ENCODE data around the gene PRKCA.

The PRKCA gene

GRCh38 chr17:66411520-66411919 lies 109.1 kb downstream of the PRKCA start:
- TF ChIP-seq, protein P1, sequence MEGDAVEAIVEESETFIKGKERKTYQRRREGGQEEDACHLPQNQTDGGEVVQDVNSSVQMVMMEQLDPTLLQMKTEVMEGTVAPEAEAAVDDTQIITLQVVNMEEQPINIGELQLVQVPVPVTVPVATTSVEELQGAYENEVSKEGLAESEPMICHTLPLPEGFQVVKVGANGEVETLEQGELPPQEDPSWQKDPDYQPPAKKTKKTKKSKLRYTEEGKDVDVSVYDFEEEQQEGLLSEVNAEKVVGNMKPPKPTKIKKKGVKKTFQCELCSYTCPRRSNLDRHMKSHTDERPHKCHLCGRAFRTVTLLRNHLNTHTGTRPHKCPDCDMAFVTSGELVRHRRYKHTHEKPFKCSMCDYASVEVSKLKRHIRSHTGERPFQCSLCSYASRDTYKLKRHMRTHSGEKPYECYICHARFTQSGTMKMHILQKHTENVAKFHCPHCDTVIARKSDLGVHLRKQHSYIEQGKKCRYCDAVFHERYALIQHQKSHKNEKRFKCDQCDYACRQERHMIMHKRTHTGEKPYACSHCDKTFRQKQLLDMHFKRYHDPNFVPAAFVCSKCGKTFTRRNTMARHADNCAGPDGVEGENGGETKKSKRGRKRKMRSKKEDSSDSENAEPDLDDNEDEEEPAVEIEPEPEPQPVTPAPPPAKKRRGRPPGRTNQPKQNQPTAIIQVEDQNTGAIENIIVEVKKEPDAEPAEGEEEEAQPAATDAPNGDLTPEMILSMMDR (IDR thresholded peaks at IDR 0.05; ENCODE audit: low read depth, low read length) = no peak

GRCh38 chr17:66412857-66413558 lies 110.6 kb downstream of the PRKCA start:
- TF ChIP-seq, protein P1 (IDR thresholded peaks at IDR 0.05; ENCODE audit: low read depth, low read length) = no peak
- no peak overlapping the region for H3K4me3 ChIP-seq (ENCODE audit: low read depth, low read length)

More at GRCh38 chr17:66411520-66411919, 109.1 kb downstream of the PRKCA start:
- no peak overlapping the region for H3K4me3 ChIP-seq (ENCODE audit: low read depth, low read length)

DNA sequence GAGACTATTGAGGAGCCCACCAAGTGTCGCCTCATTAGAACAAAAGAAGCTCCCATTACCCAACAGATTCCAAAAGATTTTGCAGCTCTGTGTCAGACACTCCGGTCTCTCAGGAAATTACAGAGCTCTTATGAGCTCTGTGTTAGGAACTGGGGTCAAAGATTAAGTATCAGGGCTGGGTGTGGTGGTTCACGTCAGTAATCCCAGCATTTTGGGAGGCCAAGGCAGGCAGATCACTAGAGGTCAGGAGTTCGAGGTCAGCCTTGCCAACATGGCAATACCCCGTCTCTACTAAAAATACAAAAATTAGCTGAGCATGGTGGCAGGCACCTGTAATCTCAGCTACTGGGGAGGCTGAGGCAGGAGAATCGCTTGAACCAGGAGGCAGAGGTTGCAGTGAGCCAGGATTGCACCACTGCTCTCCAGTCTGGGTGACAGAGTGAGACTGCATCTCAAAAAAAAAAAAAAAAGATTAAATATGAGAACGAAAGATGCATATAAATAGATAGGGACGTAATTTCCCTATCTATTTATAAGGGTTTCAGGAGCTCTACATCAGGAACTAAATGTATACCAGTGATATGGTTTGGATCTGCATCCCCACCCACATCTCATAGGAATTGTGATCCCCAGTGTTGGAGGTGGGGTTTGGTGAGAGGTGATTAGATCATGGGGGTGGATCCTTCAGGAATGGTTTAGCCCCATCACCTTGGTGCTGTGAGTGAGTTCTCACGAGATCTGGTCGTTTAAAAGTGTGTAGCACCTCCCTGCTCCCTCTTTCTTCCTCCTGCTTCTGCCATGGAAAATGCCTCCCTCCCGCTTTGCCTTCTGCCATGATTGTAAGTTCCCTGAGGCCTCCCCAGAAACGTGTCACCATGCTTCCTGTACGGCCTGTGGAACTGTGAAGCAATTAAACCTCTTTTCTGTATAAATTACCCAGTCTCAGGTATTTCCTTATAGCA lies 111.4 kb downstream of the PRKCA start:
- H3K4me3 ChIP-seq (ENCODE audit: low read depth, low read length) = no peak overlapping the region
- TF ChIP-seq, protein P1 (IDR thresholded peaks at IDR 0.05; ENCODE audit: low read depth, low read length) = no peak

DNA sequence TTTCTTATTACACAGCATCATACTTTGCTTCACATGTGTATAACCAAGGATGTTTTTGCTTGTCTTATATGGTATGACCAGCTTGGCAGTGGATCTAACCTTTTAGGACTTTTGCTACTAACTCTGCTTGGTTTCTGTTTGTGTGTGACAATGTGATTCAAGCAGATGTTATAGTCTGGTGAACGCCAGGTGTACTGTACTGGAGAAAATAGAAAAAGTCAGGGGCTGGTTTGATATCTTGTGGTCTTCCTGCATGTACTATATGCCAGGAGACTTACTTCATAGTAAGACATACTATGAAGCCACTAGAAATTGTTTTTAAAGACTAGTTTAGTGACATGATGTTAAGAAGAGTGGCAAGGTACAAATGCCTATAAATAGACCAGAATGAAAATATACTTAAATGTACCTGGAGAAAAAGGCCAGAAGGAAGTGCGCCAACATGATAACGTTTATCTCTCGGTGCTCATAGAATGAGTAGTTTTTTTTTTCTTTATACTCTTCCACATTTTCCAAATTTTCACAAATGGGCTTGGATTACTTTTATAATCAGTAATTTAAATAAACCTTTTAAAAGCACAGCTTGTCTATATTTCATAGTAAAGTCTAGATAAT lies 112.3 kb downstream of the PRKCA start:
- no peak overlapping the region for H3K4me3 ChIP-seq (ENCODE audit: low read depth, low read length)
- TF ChIP-seq, protein P1 (IDR thresholded peaks at IDR 0.05; ENCODE audit: low read depth, low read length) = no peak

- TF ChIP-seq, protein P1 (IDR thresholded peaks at IDR 0.05; ENCODE audit: low read depth, low read length) = no peak
- H3K4me3 ChIP-seq (ENCODE audit: low read depth, low read length) = no peak overlapping the region
Measured at GRCh38 chr17:66415366-66416206, 113.2 kb downstream of the PRKCA start.

GRCh38 chr17:66416207-66416940 lies 114.0 kb downstream of the PRKCA start:
- TF ChIP-seq, protein P1 (IDR thresholded peaks at IDR 0.05; ENCODE audit: low read depth, low read length) = no peak
- H3K4me3 ChIP-seq (ENCODE audit: low read depth, low read length) = no peak overlapping the region

All from WI38 (cell line).